ENCODE measurements around the gene ATP5F1A.
"Not testable (repeated sequence)": the region's sequence is repeated elsewhere in the genome, so short reads cannot be mapped to it uniquely, and the experiment has no call there.

The ATP5F1A gene

GRCh38 chr18:46097801-46098615 is at the start of gene ATP5F1A:
Gene ATP5F1A, minus strand, starts transcription at chr18:46098296. Its CDS starts 65 bp downstream, at chr18:46098231.
- DNase-seq: peak; percentile 85 to 92 (median 87)

- DNase-seq: peak in 1 of 3 donors; percentile 5
These were observed 43.1 kb upstream of the ATP5F1A start for GRCh38 chr18:46141199-46141598.

DNA sequence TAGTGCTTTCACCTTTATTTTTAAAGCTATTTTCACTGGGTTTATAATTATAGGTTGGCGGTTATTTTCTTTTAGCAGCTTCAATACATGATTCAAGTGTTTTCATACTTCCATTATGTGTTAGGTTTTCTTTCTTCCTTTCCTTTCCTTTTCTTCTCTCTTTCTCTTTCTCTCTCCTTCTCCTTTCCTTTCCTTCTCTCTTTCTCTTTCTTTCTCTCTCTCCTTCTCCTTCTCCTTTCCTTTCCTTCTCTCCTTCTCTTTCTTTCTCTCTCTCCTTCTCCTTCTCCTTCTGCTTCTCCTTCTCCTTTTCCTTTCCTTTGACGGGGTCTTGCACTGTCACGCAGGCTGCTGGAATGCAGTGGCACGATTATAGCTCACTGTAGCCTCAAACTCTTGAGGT is 42.1 kb upstream of the ATP5F1A start:
- DNase-seq: no peak

GRCh38 chr18:46134920-46135675 is 37.0 kb upstream of the ATP5F1A start:
- DNase-seq: no peak

- no peak for DNase-seq
These were observed 35.4 kb upstream of the ATP5F1A start for GRCh38 chr18:46133534-46133933.

DNA sequence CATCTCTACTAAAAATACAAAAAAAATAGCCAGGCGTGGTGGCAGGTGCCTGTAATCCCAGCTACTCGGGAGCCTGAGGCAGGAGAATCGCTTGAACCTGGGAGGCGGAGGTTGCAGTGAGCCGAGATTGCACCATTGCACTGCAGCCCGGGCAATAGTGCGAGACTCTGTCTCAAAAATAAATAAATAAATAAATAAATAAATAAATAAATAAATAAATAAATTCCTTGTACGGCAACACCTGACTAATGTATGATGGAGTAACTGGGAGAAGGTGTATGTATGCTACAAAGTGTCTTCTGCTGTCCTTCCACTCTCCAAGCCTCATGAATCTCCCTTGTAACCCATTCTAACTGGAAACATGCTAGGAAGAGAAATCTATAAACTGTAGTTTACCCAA is 32.5 kb upstream of the ATP5F1A start:
- DNase-seq: not testable (repeated sequence)

GRCh38 chr18:46130061-46130460 is 32.0 kb upstream of the ATP5F1A start:
- DNase-seq: no peak

GRCh38 chr18:46126625-46127024 is 28.5 kb upstream of the ATP5F1A start:
- DNase-seq: not testable (repeated sequence)

- DNase-seq: no peak
These were observed 15.7 kb upstream of the ATP5F1A start for GRCh38 chr18:46113751-46114150.

DNA sequence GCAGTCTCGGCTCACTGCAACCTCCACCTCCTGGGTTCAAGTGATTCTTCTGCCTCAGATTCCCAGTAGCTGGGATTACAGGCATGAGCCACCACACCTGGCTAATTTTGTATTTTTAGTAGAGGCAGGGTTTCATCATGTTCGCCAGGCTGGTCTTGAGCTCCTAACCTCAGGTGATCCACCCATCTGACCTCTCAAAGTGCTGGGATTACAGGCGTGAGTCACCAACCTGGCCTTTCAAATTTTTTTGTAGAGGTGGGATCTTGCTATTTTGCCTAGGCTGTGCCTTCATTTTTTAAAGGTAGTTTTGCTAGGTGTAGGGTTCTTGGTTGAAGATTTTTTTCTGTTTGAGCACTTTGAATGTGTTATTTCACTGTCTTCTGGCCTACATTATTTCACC is 12.3 kb upstream of the ATP5F1A start:
- DNase-seq: no peak

GRCh38 chr18:46109386-46109785 is 11.3 kb upstream of the ATP5F1A start:
- DNase-seq: no peak

DNA sequence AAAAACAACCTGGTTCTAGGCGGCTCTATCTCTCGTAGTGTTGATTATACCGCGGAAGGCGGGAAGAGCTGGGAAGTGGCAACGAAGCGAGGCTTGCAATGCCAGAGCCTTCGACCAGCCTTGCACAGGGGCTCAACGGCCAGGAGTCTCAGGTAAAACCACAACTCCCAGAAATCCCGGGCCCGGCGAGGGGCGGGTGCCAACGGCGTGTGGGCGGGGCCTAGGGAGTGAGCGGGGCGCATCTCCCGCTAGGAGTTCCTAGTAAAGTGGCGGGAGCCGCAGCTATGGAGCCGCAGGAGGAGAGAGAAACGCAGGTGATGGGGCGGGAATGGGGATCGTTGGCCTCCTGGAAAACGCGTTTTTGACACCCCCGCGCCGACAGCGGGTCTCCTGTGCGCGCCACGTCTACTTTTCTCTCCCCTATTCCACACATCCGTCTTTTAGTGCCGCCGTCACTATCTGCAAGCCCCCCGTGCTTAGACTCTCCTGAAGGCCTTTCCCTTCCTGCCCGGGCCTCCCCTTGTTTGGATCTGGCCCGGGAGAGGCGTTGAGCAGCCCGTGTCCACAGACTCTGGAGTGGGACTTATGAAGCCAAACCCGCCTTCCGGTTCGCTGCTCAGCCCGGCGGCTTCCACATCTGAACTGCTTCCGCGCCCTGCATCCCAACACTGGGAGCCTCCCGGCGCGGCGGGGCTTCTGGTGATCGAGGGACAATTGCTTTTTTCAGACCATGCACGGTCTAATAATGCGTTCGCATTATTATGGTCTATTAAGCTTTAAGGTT is 6.2 kb upstream of the ATP5F1A start, which contains the start of gene HAUS1:
TSS of gene HAUS1 (plus strand) at position 258 of the 784 bp plus-strand sequence. CDS start at position 285, 27 bp downstream.
- DNase-seq: peak; percentile 83 to 93 (median 83)

DNA sequence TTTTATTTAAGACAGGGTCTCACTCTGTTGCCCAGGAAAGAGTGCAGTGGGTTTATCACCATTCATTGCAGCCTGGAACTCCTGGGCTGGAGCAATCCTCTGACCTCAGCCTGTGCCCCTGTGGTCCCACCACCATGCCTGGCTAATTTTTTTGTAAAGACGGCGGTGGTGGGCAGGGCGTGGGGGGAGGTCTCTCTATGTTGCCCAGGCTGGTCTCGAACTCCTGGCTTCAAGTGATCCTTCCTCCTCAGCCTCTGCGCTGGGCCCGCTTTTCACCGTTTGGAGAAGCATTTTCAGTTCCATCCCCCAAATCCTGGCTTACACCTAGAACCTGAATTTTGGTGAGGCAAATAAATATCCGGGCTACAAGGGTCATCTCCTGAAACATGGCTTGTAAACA is 1.4 kb upstream of the ATP5F1A start:
- DNase-seq: no peak

DNA sequence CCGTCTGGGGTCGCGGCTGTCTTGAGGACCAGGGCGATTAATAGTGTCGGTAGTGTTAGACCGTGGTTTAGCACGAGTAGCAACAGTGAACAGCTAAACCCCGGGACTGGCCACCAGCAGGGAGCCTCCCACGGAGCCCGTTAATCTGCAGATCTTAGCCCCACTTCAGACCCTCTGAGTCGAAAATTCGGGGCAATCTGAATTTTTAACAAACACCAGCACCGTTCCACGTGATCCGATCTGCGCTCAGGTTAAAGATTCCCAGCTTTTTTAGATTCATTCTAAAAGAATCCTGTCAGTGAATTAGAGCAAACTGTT is 479 bp upstream of the ATP5F1A start:
- peak in 1 of 3 donors; percentile 1 for DNase-seq

DNA sequence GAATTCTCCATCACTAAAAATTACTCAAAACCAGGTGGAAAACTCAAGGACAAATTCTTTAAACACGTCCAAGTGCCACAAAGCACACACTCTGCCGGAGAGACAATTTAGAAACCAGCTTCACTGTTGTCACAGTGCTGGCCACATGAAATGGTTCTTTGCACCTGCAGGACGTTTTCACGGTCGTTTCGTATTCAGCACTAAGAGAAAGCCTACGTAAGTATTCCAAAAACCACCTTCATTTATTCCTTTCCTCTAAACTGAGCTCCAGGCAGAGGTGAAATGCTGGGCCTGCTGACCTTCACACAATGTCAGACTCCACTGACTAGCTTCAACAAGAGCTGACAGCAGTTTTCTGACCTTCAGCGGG is 680 bp downstream of the ATP5F1A start:
- DNase-seq: no peak

- DNase-seq: peak in 1 of 3 donors; percentile 13
These were observed 1.3 kb downstream of the ATP5F1A start for GRCh38 chr18:46096651-46097300.

DNA sequence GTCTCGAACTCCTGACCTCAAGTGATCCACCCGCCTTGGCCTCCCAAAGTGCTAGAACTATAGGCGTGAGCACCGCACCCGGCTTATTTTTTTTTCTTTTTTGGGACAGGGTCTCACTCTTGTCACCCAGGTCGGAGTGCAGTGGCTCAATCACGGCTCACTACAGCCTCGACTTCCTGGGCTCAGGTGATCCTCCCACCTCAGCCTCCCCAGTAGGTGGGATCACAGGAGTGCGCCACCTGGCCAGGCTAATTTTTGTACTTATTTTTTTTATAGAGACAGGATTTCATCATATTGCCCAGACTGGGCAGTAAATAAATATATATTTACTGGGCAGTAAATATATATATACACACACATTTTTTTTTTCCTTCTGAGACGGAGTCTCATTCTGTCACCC is 2.6 kb downstream of the ATP5F1A start:
- DNase-seq: no peak

DNA sequence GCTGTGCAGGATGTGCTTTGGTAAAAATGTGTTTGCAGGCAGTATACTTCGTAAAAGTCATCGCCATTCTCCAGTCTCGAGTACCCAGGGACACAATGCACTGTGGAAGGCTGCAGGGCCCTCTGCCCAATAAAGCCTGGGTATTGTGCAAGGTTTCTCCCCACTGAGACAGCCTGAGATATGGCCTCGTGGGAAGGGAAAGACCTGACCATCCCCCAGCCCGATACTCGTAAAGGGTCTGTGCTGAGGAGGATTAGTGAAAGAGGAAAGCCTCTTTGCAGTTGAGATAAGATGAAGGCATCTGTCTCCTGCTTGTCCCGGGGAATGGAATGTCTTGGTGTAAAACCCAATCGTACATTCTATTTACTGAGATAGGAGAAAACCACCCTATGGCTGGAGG is 9.6 kb downstream of the ATP5F1A start:
- not testable (repeated sequence) for DNase-seq

DNA sequence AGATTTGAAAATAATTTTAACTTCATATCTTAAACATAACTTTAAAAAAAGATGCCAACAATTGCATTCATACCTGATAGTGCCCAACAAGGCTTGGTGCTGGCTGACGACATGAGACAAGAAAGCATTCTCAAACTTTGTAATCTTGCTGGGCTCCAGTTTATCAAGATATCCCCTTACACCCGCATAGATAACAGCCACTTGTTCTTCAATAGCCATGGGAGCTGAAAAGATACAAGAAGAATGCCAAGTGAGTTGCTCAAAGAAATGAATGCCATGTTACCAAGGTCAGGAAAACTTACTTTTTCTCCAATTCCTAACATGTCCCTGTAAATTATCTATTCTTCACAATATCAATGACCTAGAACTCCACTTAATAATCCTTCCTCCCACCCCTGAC is 13.7 kb downstream of the ATP5F1A start:
- no peak for DNase-seq

GRCh38 chr18:46080156-46080555 is 17.9 kb downstream of the ATP5F1A start:
- no peak for DNase-seq

- DNase-seq: no peak
These were observed 18.8 kb downstream of the ATP5F1A start for GRCh38 chr18:46079336-46079735.

GRCh38 chr18:46073474-46074331 is 24.4 kb downstream of the ATP5F1A start:
- DNase-seq: peak; percentile 82 to 91 (median 86)

Data from suppressor macrophage treated with lipopolysaccharide for 1 hour (primary cell).